IMR-90 (cell line): Measurements from ENCODE around the gene RPS15.

Experiments
- CEBPB ChIP-seq: IDR thresholded peaks from 2 replicates; pipeline ENCODE4 v1.6.1; 2012; ENCODE audit warnings: low read depth, low read length, improper control_type of control experiment
- MAFK ChIP-seq: IDR thresholded peaks from 2 replicates; pipeline ENCODE4 v1.6.1; 2012; ENCODE audit warnings: low read depth, low read length, improper control_type of control experiment
- MAZ ChIP-seq: IDR thresholded peaks from 2 replicates; pipeline ENCODE4 v1.6.1; 2012; ENCODE audit warnings: low read depth, mild to moderate bottlenecking, low read length, improper control_type of control experiment, moderate library complexity, borderline replicate concordance
- POLR2A ChIP-seq: IDR thresholded peaks from 2 replicates; pipeline ENCODE4 v1.6.1; 2012; ENCODE audit warnings: mild to moderate bottlenecking, low read depth, low read length
- RCOR1 ChIP-seq: IDR thresholded peaks from 2 replicates; pipeline ENCODE4 v1.6.1; 2012; ENCODE audit warnings: mild to moderate bottlenecking, low read length, improper control_type of control experiment; ENCODE audit not compliant: insufficient replicate concordance
- RFX5 ChIP-seq: IDR thresholded peaks from 2 replicates; pipeline ENCODE4 v1.8.0; 2012; ENCODE audit warnings: low read depth, mild to moderate bottlenecking, low read length, moderate library complexity
- SMC3 ChIP-seq: fragments of 150-350 bp; IDR thresholded peaks from 2 replicates; pipeline ENCODE4 v1.6.1; 2016; ENCODE audit warnings: low read depth, mild to moderate bottlenecking, antibody characterized with exemption, low read length, moderate library complexity
- TF ChIP-seq, protein P1 (sequence below): conservative IDR thresholded peaks from 2 replicates; pipeline ENCODE4 v1.5.1; 2012; ENCODE audit warnings: mild to moderate bottlenecking, low read depth, low read length, improper control_type of control experiment
- TF ChIP-seq, protein P2 (sequence below): fragments of 150-350 bp; IDR thresholded peaks from 2 replicates; pipeline ENCODE4 v1.6.1; 2016; ENCODE audit warnings: low read depth, mild to moderate bottlenecking, low read length, moderate library complexity, borderline replicate concordance
- TF ChIP-seq, protein P3 (sequence below): fragments of 150-350 bp; IDR thresholded peaks from 2 replicates; pipeline ENCODE4 v1.6.1; 2017; ENCODE audit warnings: mild to moderate bottlenecking, antibody characterized with exemption, low read length, low read depth

DNA sequence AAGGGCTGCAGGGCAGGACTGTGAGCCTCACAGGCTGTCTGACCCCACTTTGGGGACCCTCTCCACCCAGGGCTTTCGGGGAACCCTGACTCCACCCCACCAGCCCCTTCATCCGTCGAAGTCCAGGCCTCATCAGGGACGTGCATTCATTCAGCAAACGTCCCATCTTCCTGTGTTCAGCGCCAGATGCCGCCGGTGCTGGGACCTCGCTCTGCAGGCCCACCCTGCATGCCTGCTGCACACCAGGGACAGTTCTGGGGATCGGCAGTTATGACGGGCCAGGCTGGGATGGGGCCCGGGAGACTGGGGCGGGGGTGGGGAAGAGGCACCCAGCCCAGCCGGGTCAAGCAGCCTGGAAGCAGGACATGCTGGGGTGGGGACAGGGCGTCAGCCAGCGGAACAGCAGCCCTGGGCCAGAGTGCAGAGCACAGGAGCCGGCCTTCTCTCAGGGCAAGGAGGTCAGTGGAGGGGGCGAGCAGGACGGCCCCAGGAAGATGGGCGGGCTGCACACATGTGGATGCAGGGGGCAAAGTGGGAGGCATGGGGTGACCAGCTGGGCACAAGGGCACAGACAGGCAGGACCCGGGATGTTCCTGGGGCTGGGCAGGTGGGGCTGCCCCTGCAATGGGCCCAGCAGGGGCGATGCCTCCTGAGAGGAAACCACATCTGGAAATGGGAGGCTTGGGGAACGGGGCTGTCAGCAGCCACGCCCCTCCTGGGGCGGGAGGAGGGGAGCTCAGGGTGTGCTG lies 42.0 kb upstream of the RPS15 start:
- TF ChIP-seq, protein P1, sequence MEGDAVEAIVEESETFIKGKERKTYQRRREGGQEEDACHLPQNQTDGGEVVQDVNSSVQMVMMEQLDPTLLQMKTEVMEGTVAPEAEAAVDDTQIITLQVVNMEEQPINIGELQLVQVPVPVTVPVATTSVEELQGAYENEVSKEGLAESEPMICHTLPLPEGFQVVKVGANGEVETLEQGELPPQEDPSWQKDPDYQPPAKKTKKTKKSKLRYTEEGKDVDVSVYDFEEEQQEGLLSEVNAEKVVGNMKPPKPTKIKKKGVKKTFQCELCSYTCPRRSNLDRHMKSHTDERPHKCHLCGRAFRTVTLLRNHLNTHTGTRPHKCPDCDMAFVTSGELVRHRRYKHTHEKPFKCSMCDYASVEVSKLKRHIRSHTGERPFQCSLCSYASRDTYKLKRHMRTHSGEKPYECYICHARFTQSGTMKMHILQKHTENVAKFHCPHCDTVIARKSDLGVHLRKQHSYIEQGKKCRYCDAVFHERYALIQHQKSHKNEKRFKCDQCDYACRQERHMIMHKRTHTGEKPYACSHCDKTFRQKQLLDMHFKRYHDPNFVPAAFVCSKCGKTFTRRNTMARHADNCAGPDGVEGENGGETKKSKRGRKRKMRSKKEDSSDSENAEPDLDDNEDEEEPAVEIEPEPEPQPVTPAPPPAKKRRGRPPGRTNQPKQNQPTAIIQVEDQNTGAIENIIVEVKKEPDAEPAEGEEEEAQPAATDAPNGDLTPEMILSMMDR, result no peak
- TF ChIP-seq CEBPB (no peak), SMC3 (no peak), RCOR1 (no peak), RFX5 (no peak), POLR2A (no peak), MAFK (no peak), MAZ (no peak)
- TF ChIP-seq, protein P2, sequence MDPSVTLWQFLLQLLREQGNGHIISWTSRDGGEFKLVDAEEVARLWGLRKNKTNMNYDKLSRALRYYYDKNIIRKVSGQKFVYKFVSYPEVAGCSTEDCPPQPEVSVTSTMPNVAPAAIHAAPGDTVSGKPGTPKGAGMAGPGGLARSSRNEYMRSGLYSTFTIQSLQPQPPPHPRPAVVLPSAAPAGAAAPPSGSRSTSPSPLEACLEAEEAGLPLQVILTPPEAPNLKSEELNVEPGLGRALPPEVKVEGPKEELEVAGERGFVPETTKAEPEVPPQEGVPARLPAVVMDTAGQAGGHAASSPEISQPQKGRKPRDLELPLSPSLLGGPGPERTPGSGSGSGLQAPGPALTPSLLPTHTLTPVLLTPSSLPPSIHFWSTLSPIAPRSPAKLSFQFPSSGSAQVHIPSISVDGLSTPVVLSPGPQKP, result no peak
- TF ChIP-seq, protein P3, sequence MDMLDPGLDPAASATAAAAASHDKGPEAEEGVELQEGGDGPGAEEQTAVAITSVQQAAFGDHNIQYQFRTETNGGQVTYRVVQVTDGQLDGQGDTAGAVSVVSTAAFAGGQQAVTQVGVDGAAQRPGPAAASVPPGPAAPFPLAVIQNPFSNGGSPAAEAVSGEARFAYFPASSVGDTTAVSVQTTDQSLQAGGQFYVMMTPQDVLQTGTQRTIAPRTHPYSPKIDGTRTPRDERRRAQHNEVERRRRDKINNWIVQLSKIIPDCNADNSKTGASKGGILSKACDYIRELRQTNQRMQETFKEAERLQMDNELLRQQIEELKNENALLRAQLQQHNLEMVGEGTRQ, result no peak
